ENCODE results near the gene LKAAEAR1. TPM values are rescaled to one million over a fixed set of nuclear protein-coding genes. Genes with fewer than 3 reads are reported as not detected.

LKAAEAR1 gene
- total and polyA plus RNA-seq, 2 of the 13 experiments (the other 11 are each of a cell fraction or from before 2014, with no cell fraction given): not detected

- TF ChIP-seq ZNF343 (CRISPR knock-in tag; IDR thresholded peaks at IDR 0.05) (no peak), SATB2 (CRISPR knock-in tag; IDR thresholded peaks at IDR 0.05) (no peak), JUND (CRISPR knock-in tag; IDR thresholded peaks at IDR 0.05) (no peak), REPIN1 (CRISPR knock-in tag; IDR thresholded peaks at IDR 0.05; ENCODE audit: borderline replicate concordance, low read depth) (no peak), ZNF101 (CRISPR knock-in tag; IDR thresholded peaks at IDR 0.05; ENCODE audit: borderline replicate concordance, low read depth) (no peak), LCORL (IDR thresholded peaks at IDR 0.05) (no peak), LCORL (CRISPR knock-in tag; IDR thresholded peaks at IDR 0.05) (peak; percentile 10; the same call in 1 of the 2 replicates), SOX6 (IDR thresholded peaks at IDR 0.05) (no peak), SOX6 (CRISPR knock-in tag; IDR thresholded peaks at IDR 0.05) (0 out of 2 replicates have a peak, but pooled peaks have one; percentile 27), ZNF3 (CRISPR knock-in tag; IDR thresholded peaks at IDR 0.05) (no peak), FLYWCH1 (CRISPR knock-in tag; IDR thresholded peaks at IDR 0.05) (peak; percentile 72; the same call in 1 of the 2 replicates), TCF12 (IDR thresholded peaks at IDR 0.05) (no peak), TCF12 (CRISPR knock-in tag; IDR thresholded peaks at IDR 0.05) (peak; percentile 54; the same call in 1 of the 2 replicates), SAP130 (CRISPR knock-in tag; IDR thresholded peaks at IDR 0.05; ENCODE audit: low read depth) (no peak), ELF4 (CRISPR knock-in tag; IDR thresholded peaks at IDR 0.05; ENCODE audit: borderline replicate concordance) (no peak), TCF7 (IDR thresholded peaks at IDR 0.05; ENCODE audit: low read depth) (no peak), ZNF747 (CRISPR knock-in tag; IDR thresholded peaks at IDR 0.05; ENCODE audit: borderline replicate concordance) (peak; percentile 57), PHF5A (CRISPR knock-in tag; IDR thresholded peaks at IDR 0.05; ENCODE audit: low read depth, unreplicated experiment) (no peak), DBP (CRISPR knock-in tag; IDR thresholded peaks at IDR 0.05; ENCODE audit: not compliant biosample characterization) (no peak), ZFP36L2 (CRISPR knock-in tag; IDR thresholded peaks at IDR 0.05) (no peak; the same call in 1 of the 2 replicates), HNF1A (IDR thresholded peaks at IDR 0.05; ENCODE audit: low read depth) (no peak), HNF1A (CRISPR knock-in tag; IDR thresholded peaks at IDR 0.05; ENCODE audit: borderline replicate concordance) (no peak), ZNF501 (CRISPR knock-in tag; IDR thresholded peaks at IDR 0.05) (no peak), TEAD3 (CRISPR knock-in tag; optimal IDR thresholded peaks at IDR 0.05; ENCODE audit: borderline replicate concordance) (peak; percentile 32), ZNF260 (CRISPR knock-in tag; IDR thresholded peaks at IDR 0.05; ENCODE audit: borderline replicate concordance, low read depth) (no peak), POLR2G (IDR thresholded peaks at IDR 0.05; ENCODE audit: low read depth, low read length) (peak; percentile 75), SRSF1 (optimal IDR thresholded peaks at IDR 0.05; ENCODE audit: low read depth, low read length) (no peak)
Observed at GRCh38 chr20:64040231-64041039, 43.8 kb downstream of the LKAAEAR1 start (continued).

Data from HepG2 (cell line).